Stimulated activated CD4-positive, alpha-beta T cell treated with anti-CD3 and anti-CD28 coated beads, Interleukin-12 subunit alpha, Interleukin-12 subunit beta, amount 100 ng/mL, for 24 hours (primary cell): ENCODE data around the gene TST.
A peak's percentile ranks its signal among the peaks of the same experiment; 100 is the strongest.

Experiments used
- DNase-seq, 2 experiments: peaks; one replicate each; pipeline ENCODE4 v3.0.0-alpha.2; 2020; ENCODE audit warnings: low read depth in 2 of 2

TST gene

DNA sequence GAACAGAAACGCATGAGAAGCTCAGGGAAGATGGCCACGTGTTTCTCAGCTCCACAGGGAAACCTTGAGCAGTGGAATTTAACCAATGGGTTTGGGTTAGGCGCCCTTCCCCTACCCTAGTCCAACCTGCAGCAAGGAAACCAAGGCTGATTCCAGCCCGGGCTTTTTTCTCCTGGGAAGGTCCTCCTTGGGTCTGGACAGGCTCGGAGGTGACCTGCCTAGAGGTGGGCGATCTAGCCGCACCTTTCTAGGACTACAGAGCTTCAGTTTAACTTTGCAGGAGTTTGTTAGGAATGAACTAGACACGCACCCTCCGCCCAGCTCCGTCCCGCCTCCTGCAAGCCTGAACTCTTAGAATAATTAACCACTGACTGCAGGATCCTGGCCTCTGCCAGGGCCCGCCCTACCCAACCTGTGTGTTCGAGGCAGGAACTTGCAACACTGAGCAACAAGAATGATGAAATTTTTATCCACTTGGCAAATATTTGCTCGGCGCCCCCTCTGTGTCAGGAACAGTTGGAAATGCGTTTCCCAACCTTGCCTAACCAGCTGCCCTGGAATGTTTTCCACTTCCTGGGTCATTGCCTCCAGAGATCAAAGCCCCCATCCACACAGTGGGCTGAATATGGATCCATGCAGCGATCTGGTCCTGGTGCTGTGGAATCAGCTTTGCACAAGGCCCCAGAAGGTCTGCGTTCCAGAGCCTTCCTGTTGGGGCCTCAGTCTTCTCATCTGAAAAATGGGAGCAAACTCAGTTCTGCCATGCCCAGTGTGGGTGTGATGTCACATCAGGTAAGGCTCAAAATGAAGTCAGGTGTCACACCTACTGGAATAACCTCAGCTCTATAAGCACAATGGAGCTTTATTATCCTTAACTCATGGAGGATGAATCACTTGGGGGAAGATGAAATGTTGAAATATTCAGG is 13.6 kb upstream of the TST start:
- no peak for DNase-seq

DNA sequence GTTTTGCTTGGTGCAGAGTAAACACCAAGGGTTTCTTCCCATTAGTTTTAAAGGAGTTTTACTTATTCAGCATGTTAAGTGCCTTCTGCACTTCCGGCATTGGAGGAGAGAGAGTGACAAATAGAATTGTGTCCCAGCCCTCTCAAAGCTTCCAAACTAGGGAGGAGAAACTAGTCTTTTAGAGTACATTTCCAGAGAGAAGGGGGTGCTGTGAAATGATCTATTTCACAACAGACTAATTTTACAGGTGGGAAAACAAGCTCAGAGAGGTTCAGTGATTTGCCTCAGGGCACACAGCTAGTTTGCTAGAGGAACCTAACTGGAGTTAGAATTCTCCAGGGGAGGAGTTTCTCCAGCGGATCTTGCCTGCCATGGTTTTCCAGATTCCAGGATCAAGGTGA is 12.9 kb upstream of the TST start:
- no peak for DNase-seq

DNA sequence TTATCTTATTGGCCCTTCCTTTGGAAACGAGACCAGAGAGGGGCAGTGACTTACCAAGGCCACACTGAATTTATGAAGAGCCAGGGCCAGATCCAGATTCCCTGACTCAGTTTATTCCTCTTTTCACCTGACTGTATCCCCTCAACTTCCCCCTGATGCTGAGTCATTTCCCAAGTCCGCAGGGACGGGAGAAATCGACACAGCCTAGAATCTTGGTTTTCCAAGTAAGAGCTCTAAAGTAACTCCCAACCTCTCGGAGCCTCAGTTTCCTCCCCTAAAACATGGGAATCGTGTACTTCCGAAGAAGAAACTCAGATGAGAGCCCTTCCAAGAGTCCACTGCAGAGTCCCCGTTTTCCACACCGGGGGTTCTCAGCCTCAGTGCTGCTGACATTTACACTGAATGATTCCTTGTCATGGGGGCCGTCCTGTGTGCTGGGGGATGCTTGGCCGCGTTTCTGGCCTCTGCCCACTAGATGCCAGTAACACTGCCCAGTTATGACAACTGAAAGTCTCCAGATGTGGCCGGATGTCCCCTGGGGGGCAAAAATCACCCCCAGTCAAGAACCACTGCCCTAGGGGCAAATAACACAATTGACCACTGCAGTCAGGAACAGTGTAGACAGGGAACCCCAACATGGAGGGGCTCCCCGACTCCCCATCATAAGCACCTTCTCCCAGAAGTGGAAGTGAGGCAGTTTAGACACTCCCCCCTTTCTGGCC is 11.5 kb upstream of the TST start:
- DNase-seq, result no peak

DNA sequence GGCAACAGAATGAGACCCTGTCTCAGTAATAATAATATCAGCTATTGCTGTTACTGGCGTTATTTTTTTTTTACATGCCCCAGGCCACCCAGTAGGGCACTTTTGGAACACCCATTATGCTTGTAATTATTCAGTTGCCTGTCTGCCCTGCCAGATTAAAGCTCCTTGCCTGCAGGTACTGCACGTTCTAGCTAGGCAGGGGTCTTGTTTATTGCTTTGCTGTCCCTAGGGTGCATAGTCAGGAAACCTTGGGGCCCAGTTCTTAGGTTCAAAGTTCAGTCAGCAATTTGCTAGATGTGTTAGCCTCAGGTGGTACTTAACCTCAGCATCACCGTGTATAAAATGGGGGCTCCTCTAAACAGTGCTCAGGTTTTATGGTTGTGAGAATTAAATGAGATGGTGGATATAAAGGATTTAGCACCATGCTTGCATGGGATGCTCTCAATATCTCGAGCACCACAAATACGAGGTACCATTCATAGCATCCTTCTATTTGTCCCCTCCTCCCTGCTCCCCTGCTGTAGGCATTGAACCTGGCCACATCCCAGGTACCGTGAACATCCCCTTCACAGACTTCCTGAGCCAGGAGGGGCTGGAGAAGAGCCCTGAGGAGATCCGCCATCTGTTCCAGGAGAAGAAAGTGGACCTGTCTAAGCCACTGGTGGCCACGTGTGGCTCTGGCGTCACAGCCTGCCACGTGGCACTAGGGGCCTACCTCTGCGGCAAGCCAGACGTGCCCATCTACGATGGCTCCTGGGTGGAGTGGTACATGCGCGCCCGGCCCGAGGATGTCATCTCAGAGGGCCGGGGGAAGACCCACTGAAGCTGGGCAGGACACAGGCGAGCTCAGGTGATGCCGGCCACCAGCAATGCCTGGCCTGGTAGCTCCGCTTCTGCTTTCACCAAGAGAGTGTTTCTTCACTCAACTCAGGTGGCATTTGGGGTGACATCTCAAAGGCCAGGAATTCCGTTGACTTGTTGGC is 9.7 kb upstream of the TST start:
- DNase-seq, result no peak

DNA sequence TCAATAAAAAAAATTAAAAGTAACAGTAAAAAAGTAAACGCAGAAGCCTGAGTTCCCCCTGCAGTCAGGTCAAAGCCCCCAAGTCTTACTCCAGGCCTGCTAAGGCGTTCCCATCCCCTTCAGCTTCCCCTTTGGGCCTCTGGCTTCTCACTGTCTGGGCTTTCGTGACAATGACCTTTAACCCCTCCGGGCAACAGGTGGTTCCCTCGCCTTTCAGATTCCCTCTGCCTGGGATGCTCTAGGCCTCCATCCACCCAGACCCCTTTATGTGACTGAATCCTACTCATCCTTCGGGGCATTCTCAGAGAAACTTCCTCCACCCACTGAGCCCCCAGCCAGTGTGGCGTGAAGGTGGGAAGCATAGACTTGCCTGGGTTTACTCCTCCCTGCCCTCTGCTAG is 8.3 kb upstream of the TST start:
- no peak for DNase-seq

DNA sequence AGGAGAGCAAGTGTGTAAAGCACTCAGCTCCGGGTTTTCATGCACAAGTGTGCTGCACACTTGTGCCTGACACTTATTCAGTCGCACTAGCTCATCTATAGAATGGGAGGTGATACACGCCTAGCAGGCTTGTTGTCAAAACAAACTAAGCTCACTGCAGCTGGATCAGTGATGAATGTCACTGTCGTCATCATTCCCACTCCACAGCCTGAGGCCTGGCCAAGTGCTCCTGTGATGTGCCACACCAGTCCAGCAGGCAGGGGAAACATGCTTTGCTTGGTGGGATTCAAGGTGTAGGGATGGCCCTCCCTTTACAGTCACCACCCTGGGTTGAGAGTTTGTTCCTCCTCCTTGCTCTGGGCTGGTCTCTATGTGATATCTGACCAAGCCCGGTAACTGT is 7.1 kb upstream of the TST start:
- DNase-seq, result no peak

DNA sequence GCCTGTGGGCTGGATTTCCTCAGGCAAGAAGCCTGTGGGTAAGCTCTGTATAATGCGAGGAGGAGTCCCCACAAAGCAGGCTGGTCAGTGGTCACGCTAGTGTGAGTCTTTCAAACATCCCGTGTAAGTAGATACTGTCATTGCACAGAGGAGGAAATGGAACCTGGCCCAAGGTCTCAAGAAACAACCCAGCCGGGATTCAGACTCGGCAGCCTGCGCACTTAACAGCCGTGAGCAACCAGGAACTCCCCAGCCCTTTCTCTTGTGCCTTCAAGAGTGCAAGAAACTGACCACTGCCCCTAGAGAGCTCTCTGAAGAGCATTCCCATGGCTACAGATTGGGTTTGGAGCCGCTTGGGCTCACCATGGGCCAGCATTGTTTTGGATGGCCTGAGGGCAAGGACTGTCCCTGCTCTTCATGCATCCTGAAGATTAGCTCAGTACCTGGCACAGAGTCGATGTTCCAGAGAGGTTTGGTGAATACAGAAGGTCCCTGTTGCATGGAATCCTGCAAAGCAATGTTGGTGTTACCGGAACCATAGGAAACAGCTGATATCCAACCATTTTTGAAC is 6.3 kb upstream of the TST start:
- no peak for DNase-seq

DNA sequence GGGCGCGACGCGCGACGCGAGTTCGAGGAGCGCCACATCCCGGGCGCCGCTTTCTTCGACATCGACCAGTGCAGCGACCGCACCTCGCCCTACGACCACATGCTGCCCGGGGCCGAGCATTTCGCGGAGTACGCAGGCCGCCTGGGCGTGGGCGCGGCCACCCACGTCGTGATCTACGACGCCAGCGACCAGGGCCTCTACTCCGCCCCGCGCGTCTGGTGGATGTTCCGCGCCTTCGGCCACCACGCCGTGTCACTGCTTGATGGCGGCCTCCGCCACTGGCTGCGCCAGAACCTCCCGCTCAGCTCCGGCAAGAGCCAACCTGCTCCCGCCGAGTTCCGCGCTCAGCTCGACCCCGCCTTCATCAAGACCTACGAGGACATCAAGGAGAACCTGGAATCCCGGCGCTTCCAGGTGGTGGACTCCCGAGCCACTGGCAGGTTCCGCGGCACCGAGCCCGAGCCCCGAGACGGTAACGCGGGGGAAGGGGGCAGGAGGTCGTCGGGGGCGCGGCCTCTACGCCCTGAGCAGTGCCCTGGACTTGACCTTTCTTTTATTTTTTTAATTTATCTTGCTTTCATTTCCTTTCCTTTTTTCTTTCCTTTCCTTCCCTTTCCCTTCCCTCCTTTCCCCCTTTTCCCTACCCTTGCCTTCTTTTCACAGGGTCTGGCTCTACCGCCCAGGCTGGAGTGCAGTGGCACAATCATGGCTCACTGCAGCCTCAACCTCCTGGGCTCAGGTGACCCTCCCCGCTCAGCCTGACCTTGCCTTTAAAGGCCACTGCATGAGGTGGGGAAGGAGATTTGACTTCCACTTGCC is 5.3 kb upstream of the TST start:
- no peak for DNase-seq

DNA sequence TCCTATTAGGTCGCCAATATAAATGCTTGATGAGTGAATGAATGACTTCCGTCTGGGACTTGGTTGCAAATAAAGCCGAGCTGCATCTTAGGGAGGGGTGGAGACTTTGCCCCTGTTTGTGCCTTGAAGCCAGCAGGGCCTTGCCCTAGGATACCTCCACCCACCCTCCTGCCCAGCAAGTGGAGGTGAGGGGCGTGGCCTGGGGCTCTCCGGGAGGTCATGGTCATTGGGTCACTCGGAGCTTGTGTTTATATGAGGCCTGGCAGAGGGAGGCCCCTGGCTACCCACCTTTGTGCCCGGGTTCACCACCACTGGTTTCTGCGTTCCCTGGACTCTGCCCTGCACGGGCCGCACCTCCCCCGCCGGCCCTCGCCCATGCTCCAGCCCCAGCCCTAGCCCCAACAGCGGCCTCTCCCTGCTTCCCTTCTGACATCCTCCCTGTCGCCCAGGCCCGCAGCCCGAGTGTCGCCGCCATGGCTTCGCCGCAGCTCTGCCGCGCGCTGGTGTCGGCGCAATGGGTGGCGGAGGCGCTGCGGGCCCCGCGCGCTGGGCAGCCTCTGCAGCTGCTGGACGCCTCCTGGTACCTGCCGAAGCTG is 4.6 kb upstream of the TST start:
- DNase-seq, result no peak

DNA sequence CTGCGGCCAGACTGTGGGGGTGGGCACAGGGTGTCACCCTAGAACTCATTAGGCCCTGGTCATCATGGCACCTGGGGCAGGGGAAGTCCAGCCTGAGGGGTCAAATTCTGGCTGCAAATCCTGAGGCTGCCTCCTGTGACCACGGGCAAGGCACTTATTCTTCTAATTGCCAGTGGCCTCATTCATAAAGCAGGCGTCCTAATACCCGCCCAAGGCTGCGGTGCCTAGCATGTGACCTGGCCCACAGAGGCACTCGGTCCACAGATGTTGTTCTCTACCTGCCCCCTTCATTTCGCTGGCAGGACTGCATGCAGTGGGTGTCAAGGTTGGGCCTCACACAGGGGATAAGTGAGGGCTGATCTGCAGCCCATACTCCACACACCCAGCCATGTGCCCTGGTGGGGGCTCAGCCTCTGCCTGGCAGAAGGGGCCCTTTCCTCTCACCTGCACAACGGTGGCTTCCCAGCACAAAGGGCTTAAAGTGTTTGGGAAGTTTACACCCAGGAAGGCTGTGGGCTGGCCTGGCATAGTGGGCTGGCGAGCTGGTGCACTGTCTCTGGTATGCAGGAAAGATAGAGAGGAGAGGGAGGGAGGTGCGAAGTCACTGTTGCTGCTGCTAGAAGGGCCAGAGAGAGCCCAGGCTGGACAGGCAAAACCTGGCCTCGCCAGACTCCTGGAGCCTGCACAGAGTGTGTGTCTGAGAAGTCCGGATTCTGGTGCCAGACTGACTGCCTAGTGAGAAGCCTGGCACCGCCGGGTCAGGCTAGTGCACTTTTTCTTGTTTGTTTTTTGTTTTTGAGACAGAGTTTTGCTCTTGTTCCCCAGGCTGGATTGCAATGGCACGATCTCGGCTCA is 3.5 kb upstream of the TST start:
- DNase-seq, result no peak

DNA sequence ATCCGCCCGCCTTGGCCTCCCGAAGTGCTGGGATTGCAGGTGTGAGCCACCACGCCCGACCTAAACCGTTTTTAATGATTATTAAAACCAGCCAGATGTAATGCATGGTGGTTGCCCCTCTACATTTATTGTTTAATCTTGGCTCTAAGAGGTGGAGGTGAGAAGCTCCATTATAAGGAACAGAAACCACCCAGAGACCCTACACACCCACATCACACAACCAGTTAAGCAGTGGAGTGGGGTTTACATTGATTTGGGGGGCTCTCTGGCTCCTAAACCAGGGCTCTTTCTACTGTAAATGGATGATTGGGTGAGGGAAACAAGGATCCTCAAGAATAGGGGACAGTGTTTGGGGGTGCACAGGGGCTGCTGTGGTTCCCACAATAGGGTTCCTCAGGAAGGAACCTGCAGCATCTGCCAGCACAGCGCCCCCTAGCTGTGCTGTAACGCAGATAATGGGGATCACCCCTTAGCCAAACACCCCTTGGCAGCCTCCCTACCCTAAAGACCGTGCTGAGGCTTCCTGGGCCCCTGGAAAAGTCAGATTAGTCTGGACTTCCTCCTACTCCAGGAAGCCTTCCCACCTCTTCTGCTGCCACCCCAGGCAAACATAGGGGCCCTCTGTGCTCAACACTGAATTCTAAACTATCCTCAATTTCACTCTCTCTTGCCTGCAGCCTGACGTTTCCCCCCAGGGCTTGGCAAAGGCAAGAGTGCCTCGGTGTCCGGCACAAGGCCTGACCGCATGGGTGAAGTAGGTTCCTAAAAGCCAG is 2.6 kb upstream of the TST start:
- peak in 1 of 2 experiments; percentile 46 for DNase-seq

DNA sequence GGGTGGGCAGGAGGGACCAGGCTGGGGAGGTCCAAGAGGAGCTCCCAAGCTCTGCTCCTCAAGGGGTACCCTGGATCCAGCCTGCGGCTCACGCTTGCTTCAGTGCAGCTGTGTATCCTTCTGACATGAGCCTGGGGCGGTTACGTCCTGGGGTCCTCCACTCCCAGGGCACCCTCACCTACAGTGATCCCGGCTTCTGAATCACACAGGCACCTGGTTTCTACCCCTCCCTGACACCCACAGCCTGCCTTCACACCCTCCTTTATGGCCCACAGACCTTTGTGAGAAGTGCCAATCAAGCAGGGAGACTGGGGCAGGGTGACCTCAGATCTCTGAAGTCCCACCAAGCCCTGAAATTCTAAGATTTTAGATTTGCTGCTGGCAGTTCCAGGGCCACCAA is 1.8 kb upstream of the TST start:
- DNase-seq, result no peak

DNA sequence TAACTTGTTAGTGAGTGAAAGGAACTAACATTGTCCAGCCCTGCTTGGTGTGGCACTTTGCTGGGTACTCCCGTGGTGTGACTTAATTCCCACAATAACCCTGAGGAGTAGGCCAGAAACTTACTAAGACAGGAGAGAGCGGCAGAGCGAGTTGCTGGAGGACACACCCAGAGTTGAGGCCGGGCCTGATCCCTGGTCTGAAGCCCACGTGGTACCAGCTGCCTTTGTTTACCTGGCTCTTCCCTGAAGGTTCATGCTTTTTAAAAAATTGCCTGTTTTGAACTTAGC is 889 bp upstream of the TST start:
- no peak for DNase-seq

DNA sequence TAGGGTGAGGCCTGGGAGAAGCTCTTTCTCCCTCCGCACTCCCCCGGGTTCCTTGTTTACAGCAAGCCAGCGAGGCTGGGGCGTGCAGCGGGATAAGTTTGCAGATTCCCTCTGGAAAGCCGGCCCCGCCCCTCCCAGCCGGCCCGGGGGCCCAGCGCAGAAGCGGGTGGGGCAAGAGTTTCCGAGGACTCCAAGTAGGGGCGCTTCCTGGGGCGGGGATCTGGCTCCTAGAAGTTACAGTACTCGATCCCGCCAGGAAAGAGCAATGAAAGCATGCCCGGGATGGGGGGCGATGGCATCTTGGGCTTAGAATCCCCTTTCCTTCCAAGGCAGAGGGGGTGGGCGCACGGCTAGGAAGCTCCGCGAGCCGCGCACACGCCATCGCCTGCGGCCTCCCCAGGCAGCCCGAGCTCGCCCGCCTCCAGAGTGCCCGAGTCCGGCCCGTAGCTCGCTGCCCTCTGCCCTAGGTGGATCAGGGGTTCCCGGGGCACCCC is 385 bp downstream of the TST start:
- no peak for DNase-seq

DNA sequence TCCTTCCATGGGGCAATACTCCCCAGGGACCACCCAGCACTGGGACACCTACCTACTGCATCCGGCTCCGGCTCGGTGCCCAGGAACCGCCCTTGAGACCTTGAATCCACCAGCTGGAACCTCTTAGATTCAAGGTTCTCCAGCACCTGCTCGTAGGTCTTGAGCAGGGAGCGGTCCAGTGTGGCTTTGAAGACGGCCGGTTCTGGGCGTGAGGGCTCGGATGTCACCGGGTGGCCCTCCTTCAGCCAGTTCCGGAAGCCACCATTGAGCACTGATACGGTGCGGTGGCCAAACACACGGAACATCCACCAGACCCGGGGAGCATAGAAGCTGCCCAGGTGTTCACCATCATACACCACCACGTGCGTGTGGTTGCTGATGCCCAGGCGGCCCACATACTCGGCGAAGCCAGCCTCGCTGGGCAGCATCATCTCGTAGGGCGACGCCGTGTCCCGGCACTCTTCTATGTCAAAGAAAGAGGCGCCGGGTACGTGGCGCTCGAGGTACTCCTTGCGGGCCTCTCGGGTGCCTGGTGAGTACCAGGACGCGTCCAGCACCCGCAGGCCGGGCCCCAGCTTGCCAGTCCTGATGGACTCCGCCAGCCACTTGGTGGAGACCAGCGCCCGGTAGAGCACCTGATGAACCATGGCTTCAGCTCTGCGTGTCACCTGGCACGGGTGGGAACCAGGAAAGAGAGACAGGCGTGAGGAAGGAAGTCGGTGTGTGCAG is 997 bp downstream of the TST start:
- DNase-seq, result no peak

DNA sequence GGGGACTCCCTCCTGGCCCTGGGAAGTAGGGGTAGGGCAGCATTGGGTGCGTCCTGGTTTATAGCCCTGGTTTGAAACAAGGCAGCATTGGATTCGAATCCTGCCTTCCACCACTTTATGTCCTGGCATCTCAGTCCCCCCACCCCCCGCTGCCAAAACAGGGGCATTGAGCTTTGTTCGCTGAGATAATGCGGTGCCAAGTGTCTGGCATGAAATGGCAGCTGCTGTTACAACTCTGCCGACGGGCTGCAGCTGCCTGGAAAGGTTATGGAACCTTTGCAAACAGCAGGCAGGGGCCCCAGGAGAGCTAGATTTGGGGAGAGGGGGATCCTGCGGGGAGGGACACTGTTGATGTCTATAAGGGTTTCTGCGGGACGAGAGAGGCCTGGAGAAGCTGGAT is 1.9 kb downstream of the TST start:
- DNase-seq, result no peak

DNA sequence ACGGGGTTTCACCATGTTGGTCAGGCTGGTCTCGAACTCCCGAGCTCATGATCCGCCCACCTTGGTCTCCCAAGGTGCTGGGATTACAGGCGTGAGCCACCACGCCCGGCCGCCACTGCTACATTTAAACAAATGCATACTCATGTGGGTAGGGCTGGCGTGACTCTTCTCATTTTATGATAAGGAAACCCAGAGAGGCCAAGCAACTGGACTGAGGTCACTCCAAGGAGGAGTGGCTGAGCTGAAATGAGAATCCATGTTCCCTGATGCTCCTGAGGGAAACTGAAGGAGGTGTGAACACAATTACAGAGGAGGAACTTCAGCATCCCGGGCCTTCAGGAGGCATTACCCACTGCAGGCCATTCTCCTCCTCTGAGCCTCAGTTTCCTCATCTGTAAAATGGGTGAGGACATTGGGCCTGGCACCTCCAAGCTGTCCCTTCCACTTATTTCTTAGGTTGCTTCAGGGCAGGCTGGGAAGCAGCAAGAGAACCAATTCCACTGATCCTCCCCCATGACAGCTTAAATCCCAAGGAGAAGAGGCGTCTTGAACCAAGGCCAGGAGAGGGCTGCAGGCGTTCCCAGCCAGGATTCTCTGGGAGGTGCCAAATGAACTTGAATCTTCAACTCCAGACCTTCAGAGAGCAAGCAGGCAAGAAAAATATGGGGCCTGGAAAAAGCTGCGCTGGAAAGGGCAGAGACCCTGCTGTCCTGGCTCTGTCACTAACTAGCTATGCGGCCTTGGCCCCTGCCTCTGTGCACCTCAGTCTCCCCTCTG is 2.9 kb downstream of the TST start:
- no peak for DNase-seq
